ENCODE measurements around the gene SZRD1. TPM values are rescaled to one million over a fixed set of nuclear protein-coding genes. Genes with fewer than 3 reads are reported as not detected.

SZRD1 gene
- total RNA-seq, 4 donors from 2014 or later: 54.6 to 66.8 (median 61.7) TPM

- DNase-seq: no peak
- no peaks in the 10 kb centered on the region for H3K27me3 ChIP-seq
- TF ChIP-seq POLR2AphosphoS5 (IDR thresholded peaks at IDR 0.05): no peak
- no peak for TF ChIP-seq POLR2A (IDR thresholded peaks at IDR 0.05)
- TF ChIP-seq EP300 (IDR thresholded peaks at IDR 0.05; ENCODE audit: low read depth): no peak
- TF ChIP-seq CTCF (IDR thresholded peaks at IDR 0.05): no peak
- H3K4me1 ChIP-seq: peaks cover 28 to 76% (median 39%) of the 10 kb centered on the region in 4 donors
- H3K9me3 ChIP-seq: no peaks in the 10 kb centered on the region
- H3K27ac ChIP-seq: no peak overlapping the region
- H3K36me3 ChIP-seq: no peaks in the 10 kb centered on the region
- H3K4me3 ChIP-seq: no peak overlapping the region
- intact Hi-C loops (cut with DNase I; ENCODE audit: low total_unique reads) (no loop called here), in situ Hi-C loops (cut with MboI; ENCODE audit: low pct_ligation_motif_present in 1 of 4, low pct_unique_long_range_greater_than_20kb in 1 of 4, low sequenced_read_pairs in 3 of 4) (loop anchor here in 1 of 4 donors (25.0 kb wide), 2 partner anchors 162 to 287 kb away; partner anchors contain the start of gene ARHGEF19)
- 66% methylated on average over 3 of the region's 3 CpGs; no CpG with 5 or more reads in 1 of the 2 donors for WGBS, 2 donors (ENCODE audit: low coverage in 1 of 2)
Observed at GRCh38 chr1:16374266-16374665, 7.2 kb downstream of the SZRD1 start.

- Histone ChIP-seq H3K36me3 (no peaks in the 10 kb centered on the region), H3K9me3 (no peaks in the 10 kb centered on the region), H3K4me1 (peaks cover 32 to 73% (median 39%) of the 10 kb centered on the region in 4 donors), H3K27ac (peak overlapping the region; percentile 42 to 50 (median 47)), H3K4me3 (peak overlapping the region in 1 of 4 donors; percentile 2), H3K27me3 (no peaks in the 10 kb centered on the region)
- in situ Hi-C loops (cut with MboI; ENCODE audit: low pct_ligation_motif_present in 1 of 4, low pct_unique_long_range_greater_than_20kb in 1 of 4, low sequenced_read_pairs in 3 of 4): no loop called here
- 54 to 67% methylated on average over 3 to 15 of the region's 15 CpGs for WGBS, 2 donors (ENCODE audit: low coverage in 1 of 2)
- intact Hi-C loops (cut with DNase I; ENCODE audit: low total_unique reads): no loop called here
- TF ChIP-seq POLR2A (IDR thresholded peaks at IDR 0.05) (no peak), POLR2AphosphoS5 (IDR thresholded peaks at IDR 0.05) (no peak)
- no peak for DNase-seq
Observed at GRCh38 chr1:16375521-16376340, 8.7 kb downstream of the SZRD1 start.

- Histone ChIP-seq H3K36me3 (no peaks in the 10 kb centered on the region), H3K4me3 (no peak overlapping the region), H3K9me3 (no peaks in the 10 kb centered on the region), H3K4me1 (peaks cover 28 to 69% (median 35%) of the 10 kb centered on the region in 4 donors), H3K27ac (no peak overlapping the region), H3K27me3 (no peaks in the 10 kb centered on the region)
- DNase-seq: no peak
- intact Hi-C loops (cut with DNase I; ENCODE audit: low total_unique reads) (no loop called here), in situ Hi-C loops (cut with MboI; ENCODE audit: low pct_ligation_motif_present in 1 of 4, low pct_unique_long_range_greater_than_20kb in 1 of 4, low sequenced_read_pairs in 3 of 4) (no loop called here)
- WGBS, 2 donors (ENCODE audit: low coverage in 1 of 2): 64 to 82% methylated on average over 3 to 4 of the region's 4 CpGs
- no peak for TF ChIP-seq POLR2AphosphoS5 (IDR thresholded peaks at IDR 0.05)
- TF ChIP-seq POLR2A (IDR thresholded peaks at IDR 0.05): no peak
- no peak for TF ChIP-seq EP300 (IDR thresholded peaks at IDR 0.05; ENCODE audit: low read depth)
- TF ChIP-seq CTCF (IDR thresholded peaks at IDR 0.05): no peak
Observed at GRCh38 chr1:16376971-16377370, 9.9 kb downstream of the SZRD1 start.

DNA sequence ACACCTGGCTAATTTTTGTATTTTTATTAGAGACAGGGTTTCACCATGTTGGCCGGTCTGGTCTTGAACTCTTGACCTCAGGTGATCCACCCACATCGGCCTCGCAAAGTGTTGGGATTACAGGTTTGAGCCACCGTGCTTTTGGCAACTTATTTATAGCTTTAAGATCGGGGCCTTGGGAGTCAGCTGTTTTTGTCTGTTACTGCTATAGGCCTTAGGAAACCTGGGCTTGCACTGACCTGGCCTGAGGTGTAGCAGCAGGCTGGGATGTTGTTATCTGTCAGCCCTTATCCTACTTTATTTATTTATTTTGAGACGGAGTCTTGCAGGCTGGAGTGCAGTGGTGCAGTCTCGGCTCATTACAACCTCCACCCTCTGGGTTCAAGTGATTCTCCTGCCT lies 11.4 kb downstream of the SZRD1 start:
- no peak overlapping the region for H3K27ac ChIP-seq
- in situ Hi-C loops (cut with MboI; ENCODE audit: low pct_ligation_motif_present in 1 of 4, low pct_unique_long_range_greater_than_20kb in 1 of 4, low sequenced_read_pairs in 3 of 4): no loop called here
- no peak overlapping the region for H3K4me3 ChIP-seq
- H3K9me3 ChIP-seq: no peaks in the 10 kb centered on the region
- H3K36me3 ChIP-seq: no peaks in the 10 kb centered on the region
- peaks cover 17 to 57% (median 25%) of the 10 kb centered on the region in 4 donors for H3K4me1 ChIP-seq
- TF ChIP-seq EP300 (IDR thresholded peaks at IDR 0.05; ENCODE audit: low read depth): no peak
- no peak for TF ChIP-seq POLR2AphosphoS5 (IDR thresholded peaks at IDR 0.05)
- TF ChIP-seq CTCF (IDR thresholded peaks at IDR 0.05): no peak
- no peak for TF ChIP-seq POLR2A (IDR thresholded peaks at IDR 0.05)
- WGBS, 2 donors (ENCODE audit: low coverage in 1 of 2): 50 to 78% methylated on average over 5 to 7 of the region's 7 CpGs
- no peak for DNase-seq
- H3K27me3 ChIP-seq: no peaks in the 10 kb centered on the region
- intact Hi-C loops (cut with DNase I; ENCODE audit: low total_unique reads): no loop called here
